HuH-7 (cell line): ENCODE results near the gene RBM33.
"Not testable (repeated sequence)": the region's sequence is repeated elsewhere in the genome, so short reads cannot be mapped to it uniquely, and the experiment has no call there.

Experiments
- DNase-seq: peaks from one replicate; pipeline ENCODE4 v3.0.0; 2011; ENCODE audit warnings: low spot score

RBM33 gene

DNA sequence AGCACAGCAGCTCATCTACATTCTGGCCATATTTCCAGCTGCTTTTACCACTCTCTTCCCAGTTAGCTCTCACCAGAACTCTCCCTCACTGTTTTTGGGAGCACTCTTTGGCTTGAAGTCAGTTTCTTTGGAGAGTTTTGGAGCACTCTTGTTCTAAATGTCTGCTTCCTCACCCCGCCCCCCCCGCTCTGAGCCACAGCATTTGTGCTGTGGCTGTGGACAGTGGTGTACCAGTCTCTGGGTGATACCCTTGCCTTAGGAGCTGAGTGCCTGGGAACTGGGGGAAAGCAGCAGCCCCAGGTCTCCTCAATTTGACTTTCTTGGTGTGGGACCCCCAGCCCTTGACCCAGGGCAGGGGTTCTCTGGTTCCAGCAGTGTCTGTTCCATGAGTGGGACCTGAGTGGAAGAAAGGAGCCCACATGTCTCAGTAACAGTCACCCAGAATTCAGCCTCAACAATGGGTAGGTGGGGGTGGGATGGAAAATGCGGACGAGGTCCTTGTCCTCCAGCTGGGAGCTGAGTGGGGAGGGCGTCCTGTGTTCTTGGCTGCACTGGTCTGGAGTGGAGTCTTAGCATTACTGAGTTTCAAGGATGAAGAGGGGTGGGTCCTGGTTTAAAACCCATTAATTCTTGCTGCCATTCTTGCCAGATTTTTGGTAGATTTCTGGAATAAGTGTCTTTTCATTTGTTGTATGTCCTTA is 18.0 kb downstream of the RBM33 start:
- DNase-seq: no peak

DNA sequence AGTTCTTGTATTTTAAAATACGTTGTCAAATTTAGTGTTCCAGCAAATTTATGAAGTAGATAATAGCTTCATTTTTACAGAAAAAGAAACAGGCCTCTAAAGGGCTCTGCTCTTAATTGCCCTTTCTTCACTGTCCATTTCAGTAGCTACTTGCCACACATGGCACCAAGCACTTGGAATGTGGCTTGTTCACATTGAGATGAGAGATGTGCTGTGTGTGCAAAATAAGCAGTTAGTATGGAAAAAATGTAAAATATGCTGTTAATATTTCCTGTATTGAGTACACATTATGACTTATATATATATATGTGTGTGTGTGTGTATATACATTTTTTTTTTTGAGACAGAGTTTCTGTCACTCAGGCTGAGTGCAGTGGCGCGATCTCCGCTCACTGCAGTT is 19.5 kb downstream of the RBM33 start:
- DNase-seq: no peak

DNA sequence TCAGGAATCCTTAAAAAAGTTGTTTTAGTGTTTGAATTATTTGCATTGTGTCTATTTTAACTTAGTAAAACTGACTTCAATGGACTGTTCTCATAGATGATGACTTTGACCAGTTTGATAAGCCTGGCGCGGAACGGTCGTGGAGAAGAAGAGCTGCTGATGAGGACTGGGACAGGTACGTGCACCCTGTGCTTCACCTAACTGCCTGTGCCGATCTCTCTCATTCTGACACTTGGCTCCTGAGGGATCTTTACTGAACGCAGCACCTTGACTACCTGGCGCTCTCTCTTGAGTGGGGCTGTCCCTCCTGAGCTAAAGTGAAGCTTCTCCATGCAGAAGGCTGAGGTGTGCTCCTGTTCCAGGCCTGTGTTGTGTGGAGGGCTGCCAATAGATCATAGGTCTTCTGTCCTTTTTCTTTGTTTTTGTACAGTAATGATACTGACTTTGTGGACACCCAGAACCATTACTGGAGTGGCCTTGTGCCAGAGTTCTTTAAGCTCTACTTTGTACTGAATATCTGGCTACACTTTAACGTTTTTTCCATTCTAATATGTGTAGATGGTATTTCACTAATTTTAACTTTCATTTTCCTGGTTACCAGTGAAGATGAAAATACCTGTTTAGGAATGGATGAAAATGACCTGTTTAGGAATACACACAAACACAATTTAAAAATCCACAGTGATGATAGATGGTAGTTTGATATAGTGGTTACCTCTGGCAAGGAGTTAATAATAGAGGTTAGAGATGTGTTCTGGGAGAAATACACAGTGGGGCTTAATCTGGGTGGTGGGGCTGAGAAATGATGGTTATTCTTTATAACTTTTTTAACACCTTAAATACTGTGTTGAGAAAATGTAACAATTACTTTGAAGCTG is 20.9 kb downstream of the RBM33 start:
- no peak for DNase-seq

DNA sequence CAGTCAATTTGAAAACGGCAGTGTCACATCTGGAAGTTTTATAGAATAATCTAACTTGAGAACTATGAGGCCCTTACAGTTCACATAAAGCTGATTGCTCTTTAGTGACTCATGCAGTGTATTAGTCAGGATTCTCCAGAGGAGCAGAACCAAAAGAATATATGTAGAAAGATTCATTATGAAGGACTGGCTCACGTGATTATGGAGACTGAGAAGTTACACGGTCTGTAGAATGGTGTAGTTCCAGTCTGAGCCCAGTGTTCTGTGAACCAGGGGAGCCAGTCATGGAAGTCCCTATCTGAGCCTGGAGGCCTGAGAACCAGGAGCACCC is 21.5 kb downstream of the RBM33 start:
- no peak for DNase-seq

DNA sequence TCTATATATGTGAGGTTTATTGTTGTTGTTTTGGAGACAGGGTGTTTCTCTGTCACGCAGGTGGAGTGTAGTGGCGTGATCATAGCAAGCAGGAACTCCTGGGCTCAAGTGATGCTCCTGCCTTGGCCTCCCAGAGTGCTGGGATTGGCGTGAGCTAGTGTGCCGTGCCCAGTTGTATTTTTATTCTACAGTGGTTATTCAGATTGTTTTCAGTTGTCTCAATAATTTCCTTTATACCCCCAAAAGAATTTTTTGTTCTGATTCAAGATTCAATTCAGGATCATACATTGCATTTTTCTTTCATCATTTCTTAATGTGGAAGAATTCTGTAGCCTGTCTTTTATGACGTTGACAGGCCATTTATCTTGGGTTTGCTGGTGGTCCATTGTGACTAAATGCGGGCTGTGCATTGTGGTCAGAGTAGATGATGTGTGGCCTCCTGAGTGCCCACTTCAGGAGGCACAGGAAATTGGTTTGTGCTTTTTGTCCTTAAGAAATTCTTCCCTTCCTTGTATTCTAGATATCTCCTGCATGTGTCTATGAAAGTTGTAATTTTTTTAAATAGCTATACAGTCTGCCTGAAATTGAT is 22.9 kb downstream of the RBM33 start:
- no peak for DNase-seq

DNA sequence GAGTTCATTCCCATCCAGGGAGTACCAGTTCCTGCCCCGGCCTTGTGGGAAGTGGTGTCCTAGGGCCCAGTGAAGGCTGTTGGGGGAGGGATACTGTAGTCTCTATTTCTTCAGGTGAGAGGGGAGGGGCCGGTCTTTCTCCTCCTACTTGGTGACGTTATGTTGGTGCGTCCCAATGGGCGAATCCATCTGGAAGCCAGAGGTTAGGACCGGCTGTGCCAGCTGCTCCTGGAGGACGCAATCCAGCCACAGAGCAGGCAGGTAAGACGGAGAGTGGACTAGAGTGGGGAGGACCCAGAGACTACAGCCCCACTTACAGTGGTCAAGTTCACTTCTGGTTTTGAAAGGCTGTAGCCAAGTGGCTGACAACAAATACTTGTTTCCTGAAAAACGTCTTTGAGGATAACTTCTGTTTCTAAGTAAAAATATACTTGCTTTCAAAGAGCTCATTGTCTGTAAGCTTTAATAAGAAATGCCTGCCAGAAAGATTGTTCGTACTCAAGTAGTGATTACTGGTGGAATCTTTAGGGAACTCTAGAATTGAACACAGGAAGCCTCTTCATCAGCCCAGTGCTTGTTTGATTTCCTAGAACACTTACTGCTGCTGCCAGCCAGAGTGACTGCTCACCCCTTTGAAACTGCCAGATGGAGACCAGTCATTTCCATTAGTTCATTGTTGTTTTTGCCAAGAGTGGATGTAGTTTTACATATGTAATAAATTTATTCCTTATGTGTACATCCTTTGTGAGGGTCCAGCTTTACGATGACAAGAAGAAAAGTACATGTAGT is 25.4 kb downstream of the RBM33 start:
- DNase-seq: no peak

DNA sequence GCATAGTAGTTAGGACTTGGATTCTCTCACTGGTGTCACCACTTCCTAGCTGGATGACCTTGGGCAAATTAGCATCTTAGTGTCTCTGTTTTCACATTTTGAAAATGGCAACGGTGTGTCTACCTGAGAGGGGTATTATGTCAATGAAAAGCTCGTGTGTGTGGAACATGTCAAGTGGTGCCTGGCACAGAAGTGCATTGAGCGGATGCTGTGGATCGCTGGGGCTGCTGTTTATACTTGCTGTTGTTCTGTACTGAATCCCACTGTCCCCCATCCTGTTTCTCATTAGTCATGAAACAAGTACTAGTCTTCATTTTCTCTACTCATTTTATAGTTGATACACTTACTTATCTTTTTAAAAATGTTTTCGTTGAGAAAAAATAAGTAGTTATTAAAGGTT is 26.1 kb downstream of the RBM33 start:
- no peak for DNase-seq

DNA sequence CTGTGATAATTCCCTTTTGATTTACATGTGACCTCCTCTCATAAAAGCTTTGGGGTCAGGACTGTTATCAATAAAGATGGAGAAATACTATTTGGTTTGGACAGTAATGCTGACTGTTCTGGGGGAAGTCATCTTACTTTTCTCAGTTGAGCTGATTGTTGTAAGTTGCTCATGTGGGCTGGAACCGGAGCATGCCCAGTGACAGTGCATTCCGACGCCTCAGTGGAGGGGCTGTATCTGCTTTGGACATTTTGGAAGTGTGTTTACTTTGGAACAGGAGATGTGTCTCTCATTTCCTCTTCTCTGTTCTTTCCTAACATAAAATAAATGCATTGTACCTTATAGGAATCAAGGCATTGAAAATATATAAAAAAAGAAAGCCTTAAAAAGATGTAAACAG is 30.1 kb downstream of the RBM33 start:
- no peak for DNase-seq

DNA sequence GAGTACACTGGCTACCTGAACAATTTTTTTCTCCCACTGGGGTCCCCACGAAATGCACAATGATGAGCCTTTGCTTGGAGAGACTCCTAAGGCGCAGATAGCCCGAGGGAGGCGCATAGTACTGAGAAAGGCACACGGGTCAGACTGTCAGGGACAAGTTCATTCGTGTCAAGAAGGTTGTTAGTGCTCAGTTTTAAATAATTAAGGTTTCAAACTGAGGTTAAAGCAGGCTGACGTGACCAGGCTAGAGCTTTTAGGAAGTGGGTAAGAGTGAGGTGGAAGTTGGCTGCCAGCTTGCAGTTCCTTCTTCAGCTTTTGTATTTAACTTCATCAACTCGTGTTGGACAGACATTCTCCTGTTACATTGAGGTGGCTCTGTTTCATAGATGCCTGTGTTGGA is 31.6 kb downstream of the RBM33 start:
- DNase-seq: no peak

DNA sequence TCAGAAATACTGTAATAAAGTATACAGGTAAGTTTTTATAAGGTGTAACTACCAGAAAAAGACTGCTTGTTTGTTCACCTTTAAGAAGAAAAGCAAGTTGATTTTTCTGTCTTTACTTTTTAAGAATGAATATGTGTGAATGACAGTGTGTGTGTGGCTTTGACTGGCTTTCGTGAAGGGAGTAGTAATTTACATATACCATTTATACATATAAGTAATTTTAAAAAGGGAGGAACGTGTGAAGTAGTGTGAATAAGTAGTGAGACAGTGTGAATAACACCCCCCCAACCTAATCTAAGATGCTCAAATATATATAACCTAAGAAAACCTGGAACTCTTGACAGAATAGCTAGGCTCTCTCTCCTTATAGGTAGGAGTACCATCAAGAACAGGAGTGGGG is 33.2 kb downstream of the RBM33 start:
- no peak for DNase-seq

DNA sequence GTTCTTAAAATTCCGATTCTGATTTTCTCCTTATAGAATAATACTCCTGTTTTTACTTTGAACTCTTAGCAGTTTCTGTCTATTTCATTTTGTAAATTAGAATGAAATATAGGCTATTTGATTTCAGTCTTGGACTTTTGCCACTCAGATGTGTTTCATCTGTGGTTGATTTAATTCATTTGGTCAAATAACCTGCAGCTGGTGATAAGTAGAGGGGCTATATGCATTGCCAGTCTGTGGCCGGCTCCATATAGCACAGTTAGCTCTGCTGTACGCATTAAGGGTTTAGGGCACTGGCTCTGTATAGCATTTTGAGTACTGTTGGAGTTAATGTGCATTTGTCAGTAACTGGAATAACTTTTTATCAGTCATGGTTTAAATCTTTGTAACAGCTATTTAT is 35.7 kb downstream of the RBM33 start:
- no peak for DNase-seq

DNA sequence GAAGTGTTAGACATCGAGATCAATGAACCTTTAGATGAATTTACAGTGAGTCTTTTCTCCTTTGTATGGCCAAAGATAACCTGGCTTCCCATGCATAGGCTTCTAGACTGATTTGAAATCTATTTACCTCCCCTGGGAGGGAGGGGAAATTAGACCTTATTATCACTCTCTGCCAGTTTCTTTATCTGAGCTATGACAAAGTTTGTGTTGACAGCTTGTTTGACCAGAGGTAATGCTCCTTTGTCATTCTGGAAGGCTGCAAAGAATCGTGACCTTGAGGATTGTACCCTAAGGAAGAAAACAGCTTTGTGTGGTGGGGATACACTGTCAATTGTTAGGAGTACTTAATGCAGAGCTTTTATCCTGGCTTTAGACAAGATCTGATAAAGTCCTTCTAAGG is 36.4 kb downstream of the RBM33 start:
- DNase-seq: no peak

DNA sequence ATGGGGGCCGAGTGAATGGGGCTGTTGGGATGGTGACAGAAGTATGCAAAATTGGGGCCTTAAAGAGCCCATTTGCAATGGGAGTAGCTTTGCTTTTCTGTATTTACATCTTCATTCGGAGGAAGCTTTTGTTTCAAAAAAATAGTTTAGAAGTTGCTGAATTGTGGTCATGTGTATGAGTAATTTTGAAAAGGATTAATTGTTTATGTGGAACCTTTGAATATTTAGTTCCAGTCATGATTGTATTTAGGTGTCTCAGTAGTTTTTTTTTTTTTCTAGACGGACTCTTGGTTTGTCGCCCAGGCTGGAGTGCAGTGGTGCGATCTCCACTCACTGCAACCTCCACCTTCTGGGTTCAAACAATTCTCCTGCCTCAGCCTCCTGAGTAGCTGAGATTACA is 37.2 kb downstream of the RBM33 start:
- DNase-seq: no peak

DNA sequence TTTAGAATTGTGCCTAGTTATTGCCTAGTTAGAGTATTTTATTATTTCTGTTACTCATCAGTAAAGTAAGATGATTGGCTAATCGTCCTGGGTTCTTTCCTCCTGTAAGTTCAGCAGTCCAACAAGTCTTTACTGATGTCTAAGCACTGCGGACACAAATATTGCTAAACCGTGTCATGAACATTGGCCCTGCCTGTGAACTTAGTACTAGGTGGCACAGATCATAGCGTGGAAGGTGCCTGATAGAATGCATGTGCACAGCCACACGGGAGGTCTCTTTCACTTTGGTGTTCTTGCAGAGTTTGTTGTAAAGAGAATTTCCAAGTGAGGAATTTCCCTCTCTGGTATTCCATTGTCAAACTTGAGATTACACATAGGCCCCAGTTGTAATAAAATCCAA is 38.0 kb downstream of the RBM33 start:
- peak; percentile 36 for DNase-seq

DNA sequence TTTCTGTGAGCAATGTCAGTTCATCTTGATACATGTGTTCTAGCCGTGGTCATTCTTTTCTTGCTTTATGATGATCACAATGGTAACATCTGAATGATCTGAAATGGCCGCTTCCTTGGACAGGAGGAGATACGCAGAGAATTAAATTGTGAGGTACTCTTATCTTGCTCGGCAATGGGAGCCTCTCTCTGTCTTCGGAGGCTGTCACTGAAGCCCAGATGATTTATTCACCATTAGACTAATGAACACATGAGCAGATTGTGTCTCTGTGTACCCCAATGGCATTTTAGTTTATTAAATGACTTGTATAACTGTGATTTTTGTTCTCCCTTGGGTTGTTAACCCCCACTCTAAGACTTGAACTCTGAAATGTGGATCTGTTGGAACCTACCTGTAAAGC is 38.6 kb downstream of the RBM33 start:
- no peak for DNase-seq

DNA sequence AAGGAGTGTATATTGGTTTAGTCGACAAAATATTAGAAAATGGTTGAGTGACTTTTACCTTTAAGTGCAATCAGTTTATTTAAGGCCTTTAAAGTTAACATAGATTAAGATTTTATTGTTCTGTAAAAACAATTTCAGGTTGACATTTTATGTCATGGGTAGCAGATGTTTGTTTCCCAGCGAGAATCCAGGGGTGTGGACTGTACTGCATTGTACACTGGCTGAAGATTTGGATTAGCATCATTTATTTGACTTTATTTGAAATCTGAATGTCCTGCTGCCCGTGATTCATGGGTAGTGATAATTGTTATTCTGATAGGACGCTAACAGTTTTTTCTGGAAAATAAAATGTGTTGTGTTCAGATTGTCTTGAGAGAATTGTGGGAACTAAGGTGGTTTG is 39.3 kb downstream of the RBM33 start:
- DNase-seq: no peak

DNA sequence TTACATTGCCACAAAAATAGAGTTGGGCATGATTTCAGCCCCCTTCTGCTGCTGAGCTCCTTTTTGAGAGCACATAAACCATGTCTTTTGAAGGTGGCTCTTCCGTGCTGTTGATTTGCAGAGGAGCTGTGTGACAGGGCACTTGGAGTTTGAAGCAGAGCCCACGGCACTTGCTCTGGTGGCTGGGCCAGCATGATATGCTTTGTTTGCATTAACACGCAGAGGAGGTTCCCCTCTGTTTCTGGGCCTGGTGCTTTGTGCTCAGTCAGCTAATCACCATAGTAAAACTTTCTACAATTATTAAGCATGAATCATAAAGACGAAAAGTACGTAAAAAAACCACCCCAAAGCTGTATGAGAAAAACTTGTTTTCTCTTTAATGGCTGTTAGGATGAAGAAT is 40.1 kb downstream of the RBM33 start:
- no peak for DNase-seq

DNA sequence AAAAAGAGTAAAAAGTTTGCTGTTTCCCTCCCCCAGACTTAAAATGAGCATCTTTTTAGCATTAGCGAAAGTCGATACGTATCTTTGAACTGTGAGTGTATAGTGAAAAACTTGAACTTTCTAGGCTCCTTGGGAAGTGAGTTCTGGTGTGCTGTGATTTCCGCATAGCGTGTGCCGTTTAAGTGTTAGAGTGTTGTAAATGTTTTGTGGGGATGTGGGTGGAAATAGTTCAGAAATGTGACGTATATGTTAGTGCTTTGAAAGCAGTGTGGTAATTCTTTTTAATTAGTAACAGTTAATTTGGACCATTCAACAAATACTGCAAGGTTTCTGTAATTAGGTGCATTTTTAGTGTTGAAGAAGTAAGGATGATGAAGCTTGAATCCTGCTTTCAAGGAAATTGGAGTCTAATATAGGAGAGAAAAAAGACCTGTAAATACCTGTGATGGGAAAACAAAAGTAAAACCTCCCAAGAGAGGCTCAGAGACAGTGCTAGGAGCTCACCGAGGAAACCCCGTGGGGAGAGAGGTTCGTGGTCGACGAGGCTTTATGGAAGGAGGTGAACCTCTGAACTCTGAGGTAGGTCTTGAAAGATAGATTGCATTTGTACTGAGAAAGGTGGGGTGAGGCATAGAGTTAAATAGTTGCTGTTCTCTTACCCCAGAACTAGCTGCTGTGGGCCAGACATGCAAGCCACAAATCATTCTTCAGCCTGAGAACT is 40.8 kb downstream of the RBM33 start:
- DNase-seq: no peak

DNA sequence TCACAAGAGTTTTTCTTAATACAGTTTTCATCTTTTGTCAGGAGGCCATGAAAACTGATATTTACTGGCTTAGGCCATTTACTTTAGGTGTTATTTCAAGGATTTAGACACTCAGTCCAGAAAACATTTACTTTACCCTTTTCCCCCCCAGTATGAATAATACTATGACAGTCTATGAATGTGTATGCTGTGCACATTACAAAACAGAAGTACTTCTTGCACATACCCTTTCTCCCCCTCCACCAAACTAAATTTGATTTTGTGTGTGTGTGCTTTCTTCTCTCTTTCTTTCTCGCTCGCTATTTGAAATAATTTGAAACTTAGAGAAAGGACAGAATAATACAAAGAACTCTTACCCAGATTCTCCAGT is 41.3 kb downstream of the RBM33 start:
- no peak for DNase-seq

DNA sequence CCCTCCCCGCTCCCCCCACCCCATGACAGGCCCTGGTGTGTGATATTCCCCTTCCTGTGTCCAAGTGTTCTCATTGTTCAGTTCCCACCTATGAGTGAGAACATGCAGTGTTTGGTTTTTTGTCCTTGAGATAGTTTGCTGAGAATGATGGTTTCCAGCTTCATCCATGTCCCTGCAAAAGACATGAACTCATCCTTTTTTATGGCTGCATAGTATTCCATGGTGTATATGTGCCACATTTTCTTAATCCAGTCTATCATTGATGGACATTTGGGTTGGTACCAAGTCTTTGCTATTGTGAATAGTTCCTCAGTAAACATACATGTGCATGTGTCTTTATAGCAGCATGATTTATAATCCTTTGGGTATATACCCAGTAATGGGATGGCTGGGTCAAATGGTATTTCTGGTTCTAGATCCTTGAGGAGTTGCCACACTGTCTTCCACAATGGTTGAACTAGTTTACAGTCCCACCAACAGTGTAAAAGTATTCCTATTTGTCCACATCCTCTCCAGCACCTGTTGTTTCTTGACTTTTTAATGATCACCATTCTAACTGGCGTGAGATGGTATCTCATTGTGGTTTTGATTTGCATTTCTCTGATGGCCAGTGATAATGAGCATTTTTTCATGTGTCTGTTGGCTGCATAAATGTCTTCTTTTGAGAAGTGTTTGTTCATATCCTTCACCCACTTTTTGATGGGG is 42.3 kb downstream of the RBM33 start:
- not testable (repeated sequence) for DNase-seq

DNA sequence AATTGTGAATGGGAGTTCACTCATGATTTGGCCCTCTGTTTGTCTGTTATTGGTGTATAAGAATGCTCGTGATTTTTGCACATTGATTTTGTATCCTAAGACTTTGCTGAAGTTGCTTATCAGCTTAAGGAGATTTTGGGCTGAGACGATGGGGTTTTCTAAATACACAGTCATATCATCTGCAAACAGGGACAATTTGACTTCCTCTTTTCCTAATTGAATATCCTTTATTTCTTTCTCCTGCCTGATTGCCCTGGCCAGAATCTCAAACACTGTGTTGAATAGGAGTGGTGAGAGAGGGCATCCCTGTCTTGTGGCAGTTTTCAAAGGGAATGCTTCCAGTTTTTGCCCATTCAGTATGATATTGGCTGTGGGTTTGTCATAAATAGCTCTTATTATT is 43.8 kb downstream of the RBM33 start:
- not testable (repeated sequence) for DNase-seq
